ENCODE results near the gene PYURF.

The PYURF gene

GRCh38 chr4:88489100-88489761 is 34.3 kb downstream of the PYURF start:
- no peaks in the 10 kb centered on the region for H3K27me3 ChIP-seq (ENCODE audit: control insufficient read depth, insufficient read depth, low read length)
- no peak overlapping the region for H3K9ac ChIP-seq (ENCODE audit: low read depth, low read length)
- no peaks in the 10 kb centered on the region for H3K9me3 ChIP-seq (ENCODE audit: control insufficient read depth, insufficient read depth, low read length)
- no peaks in the 10 kb centered on the region for H3K4me1 ChIP-seq (ENCODE audit: control insufficient read depth, insufficient read depth, low read length)
- H3K36me3 ChIP-seq (ENCODE audit: control insufficient read depth, insufficient read depth, low read length) = peaks cover 6% of the 10 kb centered on the region
- H3K4me3 ChIP-seq (ENCODE audit: low read depth, low read length) = no peak overlapping the region

GRCh38 chr4:88481537-88481936 is 42.0 kb downstream of the PYURF start:
- Histone ChIP-seq H3K4me1 (ENCODE audit: control insufficient read depth, insufficient read depth, low read length) (no peaks in the 10 kb centered on the region), H3K9me3 (ENCODE audit: control insufficient read depth, insufficient read depth, low read length) (no peaks in the 10 kb centered on the region), H3K36me3 (ENCODE audit: control insufficient read depth, insufficient read depth, low read length) (no peaks in the 10 kb centered on the region), H3K4me3 (ENCODE audit: low read depth, low read length) (no peak overlapping the region), H3K27me3 (ENCODE audit: control insufficient read depth, insufficient read depth, low read length) (no peaks in the 10 kb centered on the region), H3K9ac (ENCODE audit: low read depth, low read length) (no peak overlapping the region)

- Histone ChIP-seq H3K27me3 (ENCODE audit: control insufficient read depth, insufficient read depth, low read length) (no peaks in the 10 kb centered on the region), H3K9ac (ENCODE audit: low read depth, low read length) (no peak overlapping the region), H3K9me3 (ENCODE audit: control insufficient read depth, insufficient read depth, low read length) (no peaks in the 10 kb centered on the region), H3K4me1 (ENCODE audit: control insufficient read depth, insufficient read depth, low read length) (no peaks in the 10 kb centered on the region), H3K4me3 (ENCODE audit: low read depth, low read length) (no peak overlapping the region), H3K36me3 (ENCODE audit: control insufficient read depth, insufficient read depth, low read length) (no peaks in the 10 kb centered on the region)
Observed at GRCh38 chr4:88478247-88478646, 45.3 kb downstream of the PYURF start.

- Histone ChIP-seq H3K9ac (ENCODE audit: low read depth, low read length) (no peak overlapping the region), H3K27me3 (ENCODE audit: control insufficient read depth, insufficient read depth, low read length) (no peaks in the 10 kb centered on the region), H3K4me3 (ENCODE audit: low read depth, low read length) (no peak overlapping the region), H3K36me3 (ENCODE audit: control insufficient read depth, insufficient read depth, low read length) (no peaks in the 10 kb centered on the region), H3K9me3 (ENCODE audit: control insufficient read depth, insufficient read depth, low read length) (no peaks in the 10 kb centered on the region), H3K4me1 (ENCODE audit: control insufficient read depth, insufficient read depth, low read length) (no peaks in the 10 kb centered on the region)
Observed at GRCh38 chr4:88477229-88477860, 46.2 kb downstream of the PYURF start.

Data from iPS-15b (cell line).